HG02571 (cell line): ENCODE results near the gene SPAG5.

Experiments
- ATAC-seq: cut with Tn5 transposase; IDR thresholded peaks from one replicate; pipeline ENCODE4 v1.9.1; 2021; ENCODE audit warnings: mild to moderate bottlenecking, moderate library complexity; ENCODE audit not compliant: unreplicated experiment

The SPAG5 gene

DNA sequence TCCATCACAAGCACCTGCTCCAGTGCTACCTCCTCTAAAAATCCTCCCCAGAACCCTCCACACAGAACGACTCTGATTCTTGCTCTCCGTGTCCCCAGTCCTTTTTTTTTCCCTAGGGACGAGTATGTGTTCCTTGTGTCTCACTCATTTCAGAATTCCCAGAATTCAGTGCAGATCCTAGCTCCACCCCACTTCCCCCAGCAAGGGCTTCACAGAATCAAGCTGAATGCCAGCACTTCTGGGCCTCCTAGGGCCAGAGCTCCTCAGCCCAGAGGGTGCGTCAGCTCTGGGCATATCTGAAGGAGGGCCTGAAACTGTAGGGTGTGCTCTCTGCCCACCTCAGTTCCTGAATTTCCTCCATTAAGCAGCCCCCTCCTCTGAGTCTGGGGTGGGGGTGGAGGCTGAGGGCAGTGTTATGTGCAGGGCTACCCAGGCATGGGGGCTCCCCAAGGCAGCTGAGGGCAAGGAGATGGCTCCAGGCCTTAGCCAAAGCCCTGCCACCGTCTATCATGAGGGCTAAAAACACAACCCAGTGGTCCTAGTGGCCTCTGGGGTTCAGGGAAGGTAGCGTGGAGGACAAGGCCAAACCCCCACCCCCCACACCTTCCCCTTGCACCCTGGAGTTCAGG, 52.9 kb downstream of the SPAG5 start:
- no peak for ATAC-seq

DNA sequence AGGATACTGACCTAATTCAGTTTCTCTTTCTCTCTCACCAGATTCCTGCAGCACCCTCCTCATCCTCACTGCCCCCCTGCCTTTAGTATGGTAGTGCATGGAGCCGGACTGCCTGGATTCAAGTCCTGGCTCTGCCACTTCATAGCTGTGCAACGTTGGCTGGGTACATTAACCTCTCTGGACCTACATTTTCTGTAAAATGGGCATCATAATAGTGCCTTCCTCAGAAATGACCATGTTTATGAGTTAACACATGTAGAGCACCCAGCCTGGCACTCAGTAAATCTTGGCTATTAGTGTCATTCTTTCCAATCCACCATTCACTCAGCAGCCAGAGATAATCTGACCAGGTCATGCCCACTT, 53.7 kb downstream of the SPAG5 start:
- no peak for ATAC-seq

- no peak for ATAC-seq
These were observed 54.3 kb downstream of the SPAG5 start for GRCh38 chr17:28544402-28545140.

- no peak for ATAC-seq
These were observed 57.4 kb downstream of the SPAG5 start for GRCh38 chr17:28541439-28541838.

DNA sequence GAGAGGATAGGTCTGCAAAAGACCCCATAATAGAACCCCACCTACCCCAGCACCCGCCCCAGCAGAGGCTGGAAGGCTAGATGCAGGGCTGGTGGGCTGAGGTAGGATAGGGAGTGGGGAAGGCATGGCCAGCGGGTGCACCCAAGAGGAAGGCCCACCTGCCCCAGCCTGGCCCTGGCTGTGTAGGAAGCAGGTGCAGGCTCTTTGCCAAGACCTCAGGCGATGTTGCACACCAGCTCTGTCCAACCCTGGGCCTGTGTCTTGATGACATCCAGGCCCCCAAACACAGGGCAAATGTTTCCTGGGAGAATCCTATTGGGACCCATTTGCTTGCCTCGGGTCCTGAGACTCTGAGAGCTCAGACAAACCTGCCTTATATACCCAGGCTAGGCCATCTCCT, 58.6 kb downstream of the SPAG5 start:
- ATAC-seq, result no peak

DNA sequence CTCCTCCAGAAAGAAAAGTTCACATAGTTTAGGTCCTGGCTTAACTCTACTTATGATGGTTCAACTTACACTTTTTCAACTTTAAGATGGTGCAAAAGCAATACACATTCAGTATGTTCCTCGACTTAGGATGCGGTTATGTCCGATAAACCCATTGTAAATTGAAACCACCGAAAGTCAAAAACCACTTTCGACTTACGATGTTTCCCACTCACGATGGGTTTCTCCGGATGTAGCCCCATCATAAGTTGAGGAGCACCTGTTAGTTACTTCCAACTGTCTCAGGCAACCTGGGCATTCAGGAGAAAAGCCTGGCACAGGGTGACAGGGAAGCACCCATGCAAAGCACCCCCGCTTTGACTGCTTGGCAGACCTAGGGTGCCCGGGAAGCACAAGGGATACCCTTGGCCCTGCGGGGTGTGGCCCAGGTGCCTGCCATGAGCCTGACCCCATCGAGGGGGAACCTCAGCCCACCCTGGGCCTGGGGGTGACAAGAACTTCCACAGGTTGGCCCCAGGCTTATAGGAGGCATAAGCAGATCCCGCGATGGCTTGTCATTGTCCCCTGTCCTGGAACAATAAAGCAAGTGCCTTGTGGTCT, 60.4 kb downstream of the SPAG5 start:
- ATAC-seq, result no peak

- ATAC-seq, result no peak
These were observed 61.6 kb downstream of the SPAG5 start for GRCh38 chr17:28537219-28537610.

DNA sequence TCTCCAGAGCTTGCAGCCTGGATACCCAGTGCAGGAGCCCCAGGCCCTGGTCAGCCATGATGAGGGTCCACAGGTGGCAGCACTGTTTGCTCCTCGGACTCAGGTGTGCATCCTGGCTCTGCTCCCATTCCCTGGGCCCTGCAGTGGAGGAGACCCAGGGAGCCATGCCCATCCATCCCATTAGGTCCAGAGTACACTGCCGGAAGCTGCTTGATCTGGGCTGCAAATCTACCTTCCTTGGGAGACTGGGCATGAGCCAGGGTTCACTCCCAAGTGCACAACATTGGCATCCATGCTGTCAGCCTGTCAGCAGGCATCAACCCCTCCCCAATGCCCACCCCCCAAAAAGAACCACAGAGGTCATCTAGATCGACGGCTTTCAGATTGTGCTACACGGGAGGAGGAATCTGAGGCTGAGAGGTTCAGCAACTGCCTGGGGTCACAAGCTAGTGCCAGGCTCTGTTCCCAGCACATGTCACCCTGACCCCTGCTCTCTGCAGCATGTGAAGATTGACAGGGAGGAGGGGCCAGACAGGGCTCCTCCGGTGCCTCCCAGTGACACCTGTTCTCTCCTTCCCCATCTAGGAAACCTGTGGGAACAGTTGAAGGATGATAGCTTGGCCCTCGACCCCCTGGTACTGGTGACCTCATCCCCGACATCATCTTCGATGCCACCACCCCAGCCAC, 62.1 kb downstream of the SPAG5 start:
- no peak for ATAC-seq

DNA sequence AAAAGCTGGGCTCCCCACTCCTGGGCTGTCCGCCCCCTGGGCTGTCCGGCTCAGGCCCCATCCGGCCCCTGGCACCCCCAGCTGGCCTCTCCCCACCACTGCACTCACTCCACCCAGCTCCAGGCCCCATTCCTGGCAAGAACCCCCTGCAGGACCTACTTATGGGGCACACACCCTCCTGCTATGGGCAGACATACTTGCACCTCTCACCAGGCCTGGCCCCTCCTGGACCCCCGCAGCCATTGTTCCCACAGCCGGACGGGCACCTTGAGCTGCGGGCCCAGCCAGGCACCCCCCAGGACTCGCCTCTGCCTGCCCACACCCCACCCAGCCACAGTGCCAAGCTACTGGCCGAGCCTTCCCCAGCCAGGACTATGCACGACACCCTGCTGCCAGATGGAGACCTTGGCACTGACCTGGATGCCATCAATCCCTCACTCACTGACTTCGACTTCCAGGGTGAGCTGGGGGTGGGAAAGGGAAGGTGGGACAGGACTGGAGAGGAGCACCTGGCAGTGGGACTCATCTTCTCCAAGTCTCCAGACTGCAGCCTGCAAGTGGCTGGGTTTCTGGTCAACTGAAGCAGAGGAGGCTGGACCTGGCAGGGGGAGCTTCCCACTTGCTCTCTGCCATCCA, 64.0 kb downstream of the SPAG5 start:
- ATAC-seq, result no peak

DNA sequence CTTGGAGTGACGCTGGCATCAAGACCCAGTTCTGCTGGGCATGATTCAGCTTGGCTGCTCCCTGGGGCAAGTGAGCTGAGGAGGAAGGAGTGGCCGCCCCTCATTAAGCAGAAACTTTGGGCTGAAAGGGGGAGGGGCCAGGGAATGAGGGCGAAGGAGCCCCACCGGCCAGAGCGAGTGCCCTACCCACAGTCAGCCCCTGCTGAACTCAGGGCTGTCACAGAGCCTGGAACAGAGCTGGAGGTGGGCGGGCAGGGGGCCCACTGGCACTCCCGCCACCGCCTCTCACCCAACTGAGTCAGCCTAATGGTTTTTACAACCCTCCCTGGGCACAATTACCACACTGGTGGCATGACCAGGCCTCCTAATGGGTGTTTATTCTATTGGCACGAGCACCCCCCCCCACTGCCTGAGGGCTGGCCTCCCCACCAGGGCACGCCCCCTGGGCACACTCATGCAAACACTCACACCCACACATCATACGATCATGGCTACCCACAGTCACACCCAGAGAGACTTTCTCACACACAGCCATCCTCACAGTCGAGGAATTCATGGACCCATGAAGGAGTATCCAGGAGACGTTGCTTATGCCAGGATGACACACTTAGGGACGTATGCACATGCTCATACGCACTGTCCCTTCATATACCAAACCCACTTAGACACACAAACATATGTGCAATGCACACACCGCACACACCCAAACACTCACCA, 65.6 kb downstream of the SPAG5 start:
- ATAC-seq, result no peak

GRCh38 chr17:28532050-28532960, 66.5 kb downstream of the SPAG5 start:
- ATAC-seq, result no peak

DNA sequence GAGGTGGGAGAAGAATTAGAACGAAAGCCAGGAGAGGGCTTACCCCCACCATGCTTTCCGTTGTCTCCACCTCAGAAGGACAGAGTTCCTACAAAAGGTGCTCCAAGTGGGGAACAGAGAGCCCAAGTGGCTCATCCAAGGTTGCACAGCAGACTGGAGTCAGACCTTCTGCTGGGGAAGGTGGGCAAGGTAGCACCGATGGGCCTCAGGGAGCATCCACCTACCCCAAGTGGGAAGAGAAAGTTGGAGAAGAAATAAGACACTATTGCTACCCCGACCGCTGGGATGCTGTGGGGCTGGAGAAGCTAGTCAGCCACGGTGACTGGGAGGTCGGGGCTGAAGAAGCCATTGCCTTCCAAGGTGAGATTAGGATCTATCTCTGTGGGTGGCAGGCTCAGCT, 67.9 kb downstream of the SPAG5 start:
- ATAC-seq, result no peak

DNA sequence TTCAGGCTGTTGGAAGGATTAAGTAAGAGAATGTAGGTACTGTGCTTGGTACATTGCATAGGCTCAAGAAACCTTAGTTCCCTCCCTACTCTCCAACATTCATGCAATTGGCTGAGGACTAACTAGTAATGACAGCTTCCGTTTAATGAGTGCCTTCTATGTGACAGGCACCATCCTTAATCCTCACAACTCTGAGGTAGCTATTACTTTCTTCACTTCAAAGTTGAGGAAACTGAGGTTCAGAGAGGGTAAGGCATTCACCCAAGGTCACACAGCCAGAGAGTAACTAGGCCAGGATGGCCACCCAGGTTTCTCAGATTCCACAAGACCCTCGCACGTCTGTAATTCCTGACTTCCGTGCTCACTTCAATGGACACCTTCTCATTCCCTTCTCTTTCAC, 68.6 kb downstream of the SPAG5 start:
- ATAC-seq, result no peak

DNA sequence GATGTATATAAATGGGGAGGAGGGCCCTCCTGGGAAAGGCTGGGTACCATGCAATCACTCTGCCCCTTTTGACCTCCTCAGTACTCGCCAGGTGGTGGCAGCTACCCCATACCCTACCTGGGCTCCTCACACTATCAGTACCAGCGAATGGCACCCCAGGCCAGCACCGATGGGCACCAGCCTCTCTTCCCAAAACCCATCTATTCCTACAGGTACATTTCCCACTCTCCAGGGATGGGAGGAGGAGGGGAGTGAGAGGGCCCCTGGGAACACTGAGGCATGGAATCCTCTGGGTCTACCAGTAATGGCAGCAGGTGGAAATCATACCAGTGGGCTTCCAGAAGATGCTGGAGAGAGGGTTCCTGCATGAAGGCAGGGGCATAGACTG, 69.8 kb downstream of the SPAG5 start:
- no peak for ATAC-seq

GRCh38 chr17:28528327-28529012, 70.4 kb downstream of the SPAG5 start:
- ATAC-seq, result no peak

GRCh38 chr17:28527859-28528258, 71.0 kb downstream of the SPAG5 start:
- no peak for ATAC-seq
